ENCODE measurements around the gene OGG1.

DNA sequence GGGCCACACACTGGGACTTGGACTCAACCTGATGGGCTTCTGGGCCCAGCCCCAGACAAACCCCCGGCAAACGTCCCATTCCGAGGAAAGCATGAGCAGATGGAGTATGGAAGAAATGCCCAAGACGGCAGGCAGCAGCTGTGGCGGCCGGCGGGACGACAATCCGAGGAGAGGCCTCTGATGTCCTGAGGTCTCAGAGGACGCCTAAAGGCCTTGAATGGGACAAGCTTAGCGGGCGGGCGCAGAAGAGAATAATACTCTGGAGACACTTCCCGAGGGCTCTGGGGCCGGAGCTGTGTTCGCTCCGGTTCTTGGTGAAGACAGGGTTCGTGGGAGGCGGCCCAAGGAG, 482 bp upstream of the OGG1 start:
- TF ChIP-seq TAF1 (IDR thresholded peaks at IDR 0.05; ENCODE audit: borderline replicate concordance, insufficient read depth, low read length): no peak
- TF ChIP-seq POLR2AphosphoS5 (IDR thresholded peaks at IDR 0.05; ENCODE audit: low read depth, low read length): no peak
- no peak for TF ChIP-seq SIN3A (IDR thresholded peaks at IDR 0.05; ENCODE audit: borderline replicate concordance, insufficient read depth, low read length)
